RCC 7860 (cell line): ENCODE data around the gene DENND4C.
"Not testable (repeated sequence)": the region's sequence is repeated elsewhere in the genome, so short reads cannot be mapped to it uniquely, and the experiment has no call there.

ENCODE experiments used
- DNase-seq: peaks from one replicate; pipeline ENCODE4 v3.0.0-alpha.2; 2015; ENCODE audit warnings: low spot score
- FAIRE-seq: peaks from 2 replicates; lab custom pipeline; 2012; peaks lifted over from hg19 to GRCh38; lab: Jason Lieb, UNC

DENND4C gene

GRCh38 chr9:19265602-19266001 is 35.1 kb downstream of the DENND4C start:
- not testable (repeated sequence) for FAIRE-seq, DNase-seq

- not testable (repeated sequence) for DNase-seq, FAIRE-seq
Measured at GRCh38 chr9:19266778-19267384, 36.4 kb downstream of the DENND4C start.

GRCh38 chr9:19269582-19269981 is 39.1 kb downstream of the DENND4C start:
- DNase-seq (no peak), FAIRE-seq (no peak)

GRCh38 chr9:19270421-19270949 is 40.0 kb downstream of the DENND4C start:
- DNase-seq (no peak), FAIRE-seq (no peak)

GRCh38 chr9:19271081-19271480 is 40.6 kb downstream of the DENND4C start:
- DNase-seq, result no peak
- FAIRE-seq, result no peak

GRCh38 chr9:19281801-19282200 is 51.3 kb downstream of the DENND4C start:
- FAIRE-seq (peak; percentile 7), DNase-seq (no peak)

- DNase-seq, result no peak
- no peak for FAIRE-seq
Measured at GRCh38 chr9:19283072-19283710, 52.7 kb downstream of the DENND4C start.

GRCh38 chr9:19284729-19285128 is 54.2 kb downstream of the DENND4C start:
- FAIRE-seq (no peak), DNase-seq (no peak)

GRCh38 chr9:19286634-19287188 is 56.2 kb downstream of the DENND4C start:
- DNase-seq, result no peak
- no peak for FAIRE-seq

- DNase-seq (no peak), FAIRE-seq (no peak)
Measured at GRCh38 chr9:19288081-19288480, 57.6 kb downstream of the DENND4C start.

- FAIRE-seq (no peak), DNase-seq (no peak)
Measured at GRCh38 chr9:19290103-19290502, 59.6 kb downstream of the DENND4C start.

- DNase-seq (no peak), FAIRE-seq (no peak)
Measured at GRCh38 chr9:19294219-19294618, 63.7 kb downstream of the DENND4C start.

- DNase-seq (no peak), FAIRE-seq (no peak)
Measured at GRCh38 chr9:19298436-19299000, 68.0 kb downstream of the DENND4C start.

GRCh38 chr9:19303216-19303615 is 72.7 kb downstream of the DENND4C start:
- no peak for DNase-seq

GRCh38 chr9:19306568-19306967 is 76.1 kb downstream of the DENND4C start:
- DNase-seq, result no peak
- no peak for FAIRE-seq

More at GRCh38 chr9:19303216-19303615, 72.7 kb downstream of the DENND4C start:
- FAIRE-seq, result no peak

- no peak for DNase-seq
- no peak for FAIRE-seq
Measured at GRCh38 chr9:19310246-19310645, 79.8 kb downstream of the DENND4C start.

- no peak for DNase-seq
- no peak for FAIRE-seq
Measured at GRCh38 chr9:19313573-19313972, 83.1 kb downstream of the DENND4C start.

GRCh38 chr9:19320495-19320894 is 90.0 kb downstream of the DENND4C start:
- DNase-seq (no peak), FAIRE-seq (no peak)

GRCh38 chr9:19331877-19332276 is 101.4 kb downstream of the DENND4C start:
- FAIRE-seq (no peak), DNase-seq (no peak)

- FAIRE-seq (no peak), DNase-seq (no peak)
Measured at GRCh38 chr9:19336166-19336565, 105.7 kb downstream of the DENND4C start.

GRCh38 chr9:19342947-19343346 is 112.5 kb downstream of the DENND4C start:
- DNase-seq, result no peak

GRCh38 chr9:19358701-19359100 is 128.2 kb downstream of the DENND4C start:
- FAIRE-seq (no peak), DNase-seq (no peak)

More at GRCh38 chr9:19342947-19343346, 112.5 kb downstream of the DENND4C start:
- FAIRE-seq, result no peak
